EL (cell line): ENCODE results near the gene SHFL.

Experiments
- DNase-seq: peaks from one replicate; pipeline ENCODE4 v3.0.0-alpha.2; 2016

SHFL gene

DNA sequence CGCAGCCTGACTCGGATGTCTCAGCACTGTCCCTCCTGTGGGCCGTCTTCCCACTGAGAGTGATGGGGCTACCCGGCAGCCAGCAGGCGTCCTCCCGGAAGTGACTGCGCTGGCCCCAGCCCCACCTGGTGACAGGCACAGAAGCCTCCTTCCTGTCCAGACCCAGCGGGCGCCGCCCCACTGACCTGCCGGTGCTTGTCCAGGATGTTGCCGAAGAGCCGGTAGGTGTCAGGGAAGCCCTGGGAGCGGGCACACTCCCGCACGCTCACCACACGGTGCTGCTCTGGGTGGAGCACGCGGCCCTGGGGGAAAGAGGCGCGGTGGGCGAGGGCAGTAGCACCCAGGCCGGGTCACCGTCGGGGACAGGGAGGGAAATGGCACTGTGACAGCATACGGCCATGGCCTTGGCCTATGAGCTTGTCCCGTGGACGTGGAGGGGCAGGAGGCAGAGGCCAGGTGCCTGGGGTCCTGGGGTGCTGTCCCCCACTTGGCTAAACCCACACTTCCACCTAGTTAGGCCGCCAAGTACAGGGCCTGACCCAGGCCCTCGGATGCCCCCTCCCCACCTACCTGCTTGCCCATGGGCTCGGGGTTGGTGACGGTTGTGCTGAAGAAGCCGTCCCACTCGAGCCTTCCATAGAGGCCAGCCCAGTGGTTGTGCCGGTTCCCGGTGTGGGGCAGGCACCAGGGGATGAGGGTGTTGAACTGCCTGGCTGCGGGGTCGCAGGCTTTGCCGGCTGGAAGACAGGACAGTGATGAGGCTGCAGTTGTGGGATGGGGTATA is 49.6 kb downstream of the SHFL start:
- no peak for DNase-seq

DNA sequence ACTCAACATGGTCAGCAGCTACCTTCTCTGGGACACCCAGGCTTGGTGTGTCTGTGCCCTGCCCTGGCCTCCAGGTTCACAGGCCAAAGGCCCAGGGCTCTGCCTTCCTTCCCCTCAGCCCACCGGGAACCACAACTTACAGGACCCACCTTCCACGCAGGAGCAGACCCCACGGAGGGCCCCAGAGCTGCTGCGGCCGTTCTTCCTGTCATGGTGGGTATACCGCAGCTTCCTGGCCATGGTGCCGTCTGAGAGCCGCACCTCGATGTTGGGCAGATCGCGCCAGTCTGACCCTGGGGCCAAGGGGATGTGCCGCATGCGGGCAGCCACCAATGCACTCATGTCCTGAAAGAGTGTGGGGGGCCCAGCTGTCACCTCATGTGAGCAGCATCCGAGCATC is 50.8 kb downstream of the SHFL start:
- no peak for DNase-seq

- no peak for DNase-seq
Measured at GRCh38 chr19:10137751-10138682, 51.9 kb downstream of the SHFL start.

- DNase-seq = no peak
Measured at GRCh38 chr19:10138879-10139795, 53.0 kb downstream of the SHFL start.

GRCh38 chr19:10139952-10140351 is 53.8 kb downstream of the SHFL start:
- no peak for DNase-seq

GRCh38 chr19:10141479-10141878 is 55.4 kb downstream of the SHFL start:
- DNase-seq = no peak

- no peak for DNase-seq
Measured at GRCh38 chr19:10141973-10142372, 55.9 kb downstream of the SHFL start.
